Medulla oblongata (tissue), 1 donor: Measurements from ENCODE around the gene STEEP1.
A peak's percentile ranks its signal among the peaks of the same experiment; 100 is the strongest.
"Not testable (repeated sequence)": the region's sequence is repeated elsewhere in the genome, so short reads cannot be mapped to it uniquely, and the experiment has no call there.

Experiments used
- DNase-seq: peaks from one replicate; pipeline ENCODE4 v3.0.0-alpha.2; 2015; ENCODE audit errors: extremely low spot score

STEEP1 gene

DNA sequence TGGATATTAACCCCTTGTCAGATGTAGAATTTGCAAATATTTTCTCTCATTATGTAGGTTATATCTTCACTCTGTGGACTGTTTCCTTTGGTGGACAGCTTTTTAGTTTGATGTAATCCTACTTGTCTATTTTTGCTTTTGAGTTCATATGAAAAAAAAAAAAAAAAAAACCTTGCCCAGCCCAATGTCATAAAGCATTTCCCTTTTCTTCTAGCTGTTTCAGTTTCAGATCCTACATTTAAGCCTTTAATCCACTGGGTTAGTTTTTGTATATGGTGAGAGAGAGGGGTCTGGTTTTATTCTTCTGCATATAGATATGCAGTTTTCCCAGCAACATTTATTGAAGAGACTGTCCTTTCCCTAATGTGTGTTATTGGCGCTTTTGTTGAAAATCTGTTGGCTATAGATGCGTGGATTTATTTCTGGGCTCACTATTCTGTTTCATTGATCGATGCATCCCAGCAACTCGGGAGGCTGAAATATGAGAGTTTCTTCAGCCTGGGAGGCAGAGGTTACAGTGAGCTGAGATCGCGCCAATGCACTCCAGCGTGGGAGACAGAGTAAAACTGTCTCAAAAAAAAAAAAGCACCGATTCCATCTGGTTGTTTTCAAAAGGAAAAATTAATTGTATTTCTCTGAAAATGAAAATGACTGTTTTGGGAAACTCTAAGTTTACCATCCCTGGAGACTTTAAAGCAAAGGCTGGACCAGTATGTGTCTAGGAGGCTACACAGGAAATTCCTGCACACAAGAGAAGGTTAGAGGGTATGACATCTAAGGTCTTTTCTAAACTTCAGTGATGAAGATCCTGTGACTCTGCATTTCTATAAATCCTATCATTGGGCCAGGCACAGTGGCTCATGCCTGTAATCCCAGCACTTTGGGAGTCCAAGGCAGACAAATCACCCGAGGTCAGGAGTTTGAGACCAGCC lies 35.6 kb downstream of the STEEP1 start:
- DNase-seq = no peak

DNA sequence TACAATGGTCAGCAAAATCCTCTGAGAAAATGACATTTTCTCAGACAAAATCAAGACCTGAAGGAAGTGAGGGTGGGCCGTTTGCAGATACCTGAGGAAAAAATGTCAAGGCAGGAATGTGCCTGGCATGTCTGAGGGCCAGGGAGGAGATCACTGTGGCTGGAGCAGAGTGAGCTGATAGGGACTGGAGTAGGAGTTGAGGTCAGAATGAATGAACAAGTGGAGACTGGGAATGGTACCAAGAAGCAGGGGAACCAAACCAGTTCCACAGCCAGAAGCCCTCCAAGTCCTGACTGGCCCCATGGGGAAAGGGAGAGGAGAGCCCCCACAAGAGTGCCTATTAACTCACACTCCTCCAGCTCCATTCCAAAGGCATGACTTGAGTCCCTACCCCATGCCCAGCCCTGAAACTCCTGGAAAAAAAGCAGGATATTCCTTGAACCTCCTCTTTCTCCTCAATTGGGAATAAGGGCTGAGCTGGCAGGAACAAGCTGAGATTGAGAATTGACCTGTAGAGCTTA lies 41.5 kb downstream of the STEEP1 start:
- no peak for DNase-seq

DNA sequence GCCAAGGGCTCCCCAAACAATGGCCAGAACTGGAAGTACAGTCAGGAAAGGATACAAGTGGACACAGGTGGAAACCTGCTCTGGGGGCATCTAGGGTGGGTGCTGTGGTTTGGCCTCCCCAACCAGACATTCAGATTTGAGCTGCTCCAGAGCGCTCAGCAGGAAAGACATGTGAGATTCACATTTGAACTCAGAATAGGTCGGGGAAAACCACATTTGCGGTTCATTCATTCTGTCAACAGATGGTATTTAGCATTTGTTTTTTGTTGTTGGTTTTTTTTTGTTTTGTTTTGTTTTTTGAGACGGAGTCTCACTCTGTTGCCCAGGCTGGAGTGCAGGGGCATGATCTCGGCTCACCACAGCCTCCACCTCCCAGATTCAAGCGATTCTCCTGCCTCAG lies 44.0 kb downstream of the STEEP1 start:
- no peak for DNase-seq

- no peak for DNase-seq
These were observed 46.8 kb downstream of the STEEP1 start for GRCh38 chrX:119518371-119518770.

- peak; percentile 79 for DNase-seq
These were observed 49.0 kb downstream of the STEEP1 start for GRCh38 chrX:119516157-119516702.

DNA sequence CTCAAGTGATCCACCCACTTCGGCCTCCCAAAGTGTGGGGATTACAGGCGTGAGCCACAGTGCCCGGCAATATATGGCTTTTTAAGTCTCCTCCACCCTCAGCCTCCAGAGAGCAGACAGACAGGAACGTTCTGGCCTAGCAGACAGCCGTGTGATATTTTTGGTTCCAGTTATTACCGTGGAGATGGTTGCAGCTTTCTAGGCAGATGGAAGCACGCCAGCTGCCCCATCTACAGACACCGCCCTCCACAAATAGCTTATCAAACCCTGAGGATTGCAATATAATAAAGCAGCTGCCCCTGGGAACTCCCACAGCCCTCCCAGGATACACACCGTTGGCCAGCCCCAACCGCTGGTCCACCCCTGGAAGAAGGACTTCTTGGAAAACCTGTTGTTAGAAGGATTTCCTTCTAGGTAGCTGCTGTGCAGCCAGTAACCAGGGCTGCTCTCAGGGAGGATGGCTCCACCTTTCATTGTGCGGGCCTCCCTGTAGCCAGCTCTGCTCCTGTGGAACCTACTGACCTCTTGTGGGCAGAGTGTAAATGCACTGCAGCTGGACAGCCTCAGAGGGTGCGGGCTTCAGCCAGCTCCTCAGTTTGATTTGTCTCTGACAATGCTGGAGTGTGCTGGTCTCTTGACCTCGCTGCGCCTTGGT lies 52.9 kb downstream of the STEEP1 start:
- DNase-seq = peak; percentile 64

DNA sequence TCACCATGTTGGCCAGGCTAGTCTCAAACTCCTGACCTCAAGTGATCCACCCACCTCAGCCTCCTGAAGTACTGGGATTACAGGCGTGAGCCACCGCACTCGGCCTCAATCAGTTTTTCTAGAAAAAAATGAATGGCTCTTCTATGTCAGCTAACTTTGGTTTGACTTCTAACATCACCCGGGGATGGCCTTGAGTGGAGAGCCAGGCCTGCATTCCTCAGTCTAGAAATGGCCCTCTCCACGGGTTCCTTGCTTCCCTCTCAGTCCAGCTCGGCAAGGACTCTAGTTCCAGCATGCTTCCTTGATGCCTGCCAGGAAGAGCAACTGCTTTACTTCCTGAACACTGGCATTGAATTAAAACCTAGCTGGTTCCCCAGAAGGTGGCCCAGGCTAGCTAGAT lies 58.0 kb downstream of the STEEP1 start:
- no peak for DNase-seq

- DNase-seq = no peak
These were observed 59.3 kb downstream of the STEEP1 start for GRCh38 chrX:119505945-119506344.

GRCh38 chrX:119505145-119505544 lies 60.1 kb downstream of the STEEP1 start:
- not testable (repeated sequence) for DNase-seq

GRCh38 chrX:119503484-119503861 lies 61.7 kb downstream of the STEEP1 start:
- peak; percentile 21 for DNase-seq

DNA sequence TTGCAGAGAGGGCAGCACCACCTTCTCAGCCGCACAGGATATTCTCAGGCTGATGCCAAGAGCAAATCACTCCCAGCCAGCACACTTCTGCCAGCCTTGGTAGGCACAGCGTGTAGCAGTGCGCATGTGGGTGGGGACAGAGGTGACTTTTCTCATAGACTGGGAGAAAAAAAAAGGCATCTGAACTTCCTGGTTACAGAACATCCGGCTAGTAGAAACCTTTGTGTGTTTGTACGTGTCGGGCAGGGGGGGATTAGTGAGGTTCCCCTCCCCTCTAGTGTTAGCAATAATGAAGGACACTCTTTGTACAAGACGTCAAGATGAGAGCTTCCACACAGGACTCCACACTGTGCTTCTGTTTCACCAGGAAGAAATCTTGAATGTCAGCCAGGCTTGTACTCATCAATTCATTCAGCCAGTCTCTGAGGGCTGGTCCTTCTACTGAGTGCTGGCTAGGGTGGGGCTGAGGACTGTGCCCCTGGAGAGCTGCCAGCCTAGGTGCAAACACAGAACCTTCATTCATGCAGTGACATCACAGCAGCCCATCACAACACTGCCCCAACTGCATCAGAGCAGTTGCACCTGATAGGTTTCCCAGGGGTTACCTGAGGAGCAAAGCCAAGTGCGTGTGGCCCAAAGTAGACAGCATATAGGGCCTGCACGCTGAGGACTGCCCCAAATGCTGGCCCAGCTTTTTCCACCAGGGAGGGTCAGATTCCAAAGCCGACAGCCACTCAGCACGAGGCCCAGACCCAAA lies 62.3 kb downstream of the STEEP1 start:
- DNase-seq = peak; percentile 4

GRCh38 chrX:119501511-119502148 lies 63.6 kb downstream of the STEEP1 start:
- no peak for DNase-seq

- no peak for DNase-seq
These were observed 65.0 kb downstream of the STEEP1 start for GRCh38 chrX:119500061-119500800.

DNA sequence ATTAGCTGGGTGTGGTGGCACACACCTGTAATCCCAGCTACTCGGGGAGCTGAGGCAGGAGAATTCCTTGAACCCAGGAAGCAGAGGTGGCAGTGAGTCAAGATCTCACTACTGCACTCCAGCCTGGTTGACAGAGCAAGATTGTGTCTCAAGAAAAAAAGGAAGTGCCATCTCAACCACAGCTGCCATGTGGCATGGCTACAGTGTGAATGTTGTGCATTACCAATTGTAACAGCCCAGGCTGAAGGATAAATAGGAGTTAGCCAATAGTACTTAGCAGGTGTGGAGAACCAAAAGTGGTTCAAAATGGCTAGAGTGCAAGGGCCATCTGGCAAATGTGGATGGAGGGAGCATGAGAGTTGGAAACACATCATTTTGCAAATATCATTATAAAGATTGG lies 68.0 kb downstream of the STEEP1 start:
- DNase-seq = no peak

DNA sequence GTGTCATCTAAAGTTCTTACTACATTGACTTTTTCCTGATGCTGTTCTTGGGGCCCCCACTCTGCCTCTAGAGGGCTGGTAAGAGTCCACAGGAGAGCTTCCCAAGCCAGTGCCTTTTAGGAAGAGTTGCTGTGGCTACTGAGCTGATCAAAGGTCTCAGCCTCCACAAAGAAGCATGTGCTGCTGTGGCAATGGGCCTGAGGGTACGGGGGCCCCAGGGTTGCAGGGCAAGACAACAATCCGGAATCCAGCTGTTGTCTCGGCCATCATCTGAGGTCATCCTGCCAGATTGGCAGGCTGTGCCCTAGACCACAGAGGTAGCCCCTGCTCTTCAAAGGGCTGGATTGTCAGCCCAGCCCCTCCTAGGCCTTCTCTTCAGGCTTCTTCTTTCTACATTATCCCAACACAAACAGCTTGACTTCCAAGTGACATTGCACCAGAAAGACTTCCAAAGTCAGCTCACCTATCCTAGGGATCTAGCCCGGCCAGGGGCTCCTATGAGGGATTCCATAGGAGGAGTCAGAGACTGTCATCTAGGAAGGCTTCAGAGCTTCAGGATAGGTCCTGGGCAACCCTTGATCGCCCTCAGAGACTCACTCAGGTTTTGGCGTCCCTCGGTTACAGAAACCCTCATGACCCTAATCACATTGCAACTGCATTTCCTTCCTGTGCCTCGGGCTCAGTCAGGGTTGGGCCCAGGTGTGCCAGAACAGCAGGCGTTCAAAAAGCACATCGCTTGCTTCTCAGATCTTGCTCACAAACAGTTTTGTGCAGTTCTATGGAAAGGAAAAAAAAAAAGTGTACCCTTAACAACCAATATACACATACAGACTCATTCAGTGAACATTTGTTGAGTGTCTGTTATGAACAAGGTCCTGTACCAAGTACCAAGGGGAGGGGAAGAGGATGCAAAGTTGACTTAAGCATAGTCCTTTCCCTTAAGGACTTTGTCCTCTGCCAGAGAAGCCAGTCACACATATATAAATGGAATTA lies 69.2 kb downstream of the STEEP1 start:
- no peak for DNase-seq

DNA sequence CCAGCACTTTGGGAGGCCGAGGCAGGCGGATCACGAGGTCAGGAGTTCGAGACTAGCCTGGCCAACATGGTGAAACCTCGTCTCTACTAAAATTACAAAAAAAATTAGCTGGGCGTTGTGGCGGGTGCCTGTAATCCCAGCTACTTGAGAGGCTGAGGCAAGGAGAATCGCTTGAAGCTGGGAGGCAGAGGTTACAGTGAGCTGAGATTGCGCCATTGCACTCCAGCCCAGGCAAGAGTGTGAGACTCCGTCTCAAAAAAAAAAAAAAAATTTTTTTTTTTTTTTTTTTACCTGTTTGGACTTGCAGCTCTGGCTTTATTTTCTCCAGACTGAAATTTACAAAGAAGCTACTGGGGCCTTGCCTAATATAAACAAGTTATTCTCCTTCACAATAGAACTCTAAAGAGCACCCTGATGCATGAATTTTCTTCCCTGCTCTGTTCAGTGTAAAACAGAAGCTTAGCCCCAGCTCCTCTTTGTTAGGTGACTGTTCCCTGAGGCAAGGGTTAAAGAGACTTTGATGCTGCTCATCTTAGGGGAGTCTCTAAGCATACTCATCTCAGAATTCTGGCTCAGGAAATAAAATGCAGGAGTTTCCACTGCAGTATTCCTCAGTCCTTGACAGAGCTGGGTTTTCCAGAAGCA lies 71.2 kb downstream of the STEEP1 start:
- not testable (repeated sequence) for DNase-seq

- DNase-seq = no peak
These were observed 72.7 kb downstream of the STEEP1 start for GRCh38 chrX:119492463-119492862.

DNA sequence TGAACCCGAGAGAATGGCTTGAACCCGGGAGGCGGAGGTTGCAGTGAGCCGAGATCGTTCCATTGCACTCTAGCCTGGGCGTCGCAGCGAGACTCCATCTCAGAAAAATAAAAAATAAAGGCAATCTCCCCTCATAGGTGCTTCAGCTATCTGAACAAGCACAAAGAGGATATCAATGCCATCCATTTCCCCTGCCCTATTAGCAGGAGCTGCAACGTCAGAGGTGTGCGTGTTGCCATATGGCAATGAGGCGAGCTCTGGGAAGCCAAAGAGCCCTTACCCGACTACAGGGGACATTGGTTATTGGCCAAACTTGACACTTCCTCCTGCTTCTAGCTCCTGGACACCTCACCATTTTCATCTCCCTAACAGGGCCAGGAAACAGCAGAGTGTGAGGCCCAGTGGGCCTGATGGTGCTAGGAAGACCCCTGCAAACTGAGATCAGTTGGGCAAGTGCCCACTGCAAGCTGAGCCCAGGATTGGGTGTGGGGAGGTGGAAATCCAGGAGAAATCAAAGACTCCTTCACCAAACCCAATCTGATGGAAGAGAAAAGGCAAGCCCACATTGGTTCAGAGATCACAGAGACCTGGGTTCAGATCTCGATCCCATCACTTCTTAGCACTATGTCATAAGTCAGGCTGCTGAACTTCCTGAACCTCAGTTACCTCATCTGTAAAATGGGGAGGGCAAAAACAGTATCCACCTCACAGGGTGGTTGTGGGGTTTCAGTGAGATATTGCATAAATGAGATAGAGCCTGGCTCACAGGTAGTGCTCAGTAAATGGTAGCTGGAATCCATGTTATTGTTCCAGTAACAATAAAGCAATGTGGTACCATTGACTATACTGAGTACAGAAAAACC lies 75.8 kb downstream of the STEEP1 start:
- DNase-seq = no peak
